OCI-LY1 (cell line): ENCODE results near the gene CDKAL1.

Experiments
- H2AFZ ChIP-seq: fragments of 200-600 bp; sonication (generic), shearing (Covaris generic); 2 replicates; pipeline ENCODE4 v1.6.0; 2014; ENCODE audit warnings: antibody characterized with exemption, mild to moderate bottlenecking, low read length
- H3F3A ChIP-seq: fragments of 200-600 bp; sonication (generic), shearing (Covaris generic); 2 replicates; pipeline ENCODE4 v1.6.0; 2014; ENCODE audit warnings: mild to moderate bottlenecking, antibody characterized with exemption, low read length, moderate library complexity; ENCODE audit not compliant: insufficient read depth
- H3K27ac ChIP-seq: fragments of 200-600 bp; sonication (generic); 2 replicates; pipeline ENCODE4 v1.5.1; 2014; ENCODE audit warnings: low read length, mixed run types, mild to moderate bottlenecking, low read depth; ENCODE audit not compliant: poor library complexity, severe bottlenecking
- H3K27me3 ChIP-seq: fragments of 200-600 bp; sonication (generic); 2 replicates; pipeline ENCODE4 v1.6.0; 2014; ENCODE audit warnings: antibody characterized with exemption, mild to moderate bottlenecking, low read length, moderate library complexity; ENCODE audit not compliant: insufficient read depth
- H3K36me3 ChIP-seq: fragments of 200-600 bp; sonication (generic); 2 replicates; pipeline ENCODE4 v1.6.1; 2014; ENCODE audit warnings: mild to moderate bottlenecking, antibody characterized with exemption, low read length, moderate library complexity, mixed read lengths; ENCODE audit not compliant: insufficient read depth
- H3K4me1 ChIP-seq: fragments of 200-600 bp; sonication (generic); 2 replicates; pipeline ENCODE4 v1.5.1; 2014; ENCODE audit warnings: mild to moderate bottlenecking, low read length, moderate library complexity; ENCODE audit not compliant: insufficient read depth, severe bottlenecking
- H3K4me2 ChIP-seq: fragments of 200-600 bp; sonication (generic), shearing (Covaris generic); 2 replicates; pipeline ENCODE4 v1.6.1; 2014; ENCODE audit warnings: low read length
- H3K4me3 ChIP-seq: fragments of 200-600 bp; sonication (generic); 2 replicates; pipeline ENCODE4 v1.5.1; 2014; ENCODE audit warnings: low read length, low read depth, mild to moderate bottlenecking, mixed read lengths; ENCODE audit not compliant: poor library complexity, severe bottlenecking
- H3K79me2 ChIP-seq: fragments of 200-600 bp; shearing (Covaris generic); 2 replicates; pipeline ENCODE4 v1.6.1; 2016; ENCODE audit warnings: mixed run types, low read length, mixed read lengths; ENCODE audit not compliant: insufficient read depth
- H3K9ac ChIP-seq: fragments of 200-600 bp; sonication (generic), shearing (Covaris generic); 2 replicates; pipeline ENCODE4 v1.6.1; 2014; ENCODE audit warnings: mild to moderate bottlenecking, low read length, mixed read lengths
- H3K9me2 ChIP-seq: fragments of 200-600 bp; sonication (generic), shearing (Covaris generic); 2 replicates; pipeline ENCODE4 v1.6.1; 2014; ENCODE audit warnings: low read depth, mild to moderate bottlenecking, low read length, mixed read lengths
- H3K9me3 ChIP-seq: fragments of 200-600 bp; shearing (Covaris generic); 2 replicates; pipeline ENCODE4 v1.6.1; 2014; ENCODE audit warnings: low read length, mixed read lengths
- H4K20me1 ChIP-seq: fragments of 200-600 bp; sonication (generic), shearing (Covaris generic); 2 replicates; pipeline ENCODE4 v1.6.0; 2016; ENCODE audit warnings: mild to moderate bottlenecking, low read length; ENCODE audit not compliant: insufficient read depth
- EZH2 ChIP-seq: fragments of 200-600 bp; sonication (generic), shearing (Covaris generic); IDR thresholded peaks from 2 replicates; pipeline ENCODE4 v1.8.0; 2017; ENCODE audit warnings: borderline replicate concordance, mixed run types, mild to moderate bottlenecking, antibody characterized with exemption, low read length, moderate library complexity, mixed read lengths
- TF ChIP-seq, protein P1 (sequence below): fragments of 200-600 bp; sonication (generic), shearing (Covaris generic); IDR thresholded peaks from 2 replicates; pipeline ENCODE4 v1.5.1; 2017; ENCODE audit warnings: mild to moderate bottlenecking, antibody characterized with exemption, low read length, moderate library complexity, mixed read lengths

The CDKAL1 gene

DNA sequence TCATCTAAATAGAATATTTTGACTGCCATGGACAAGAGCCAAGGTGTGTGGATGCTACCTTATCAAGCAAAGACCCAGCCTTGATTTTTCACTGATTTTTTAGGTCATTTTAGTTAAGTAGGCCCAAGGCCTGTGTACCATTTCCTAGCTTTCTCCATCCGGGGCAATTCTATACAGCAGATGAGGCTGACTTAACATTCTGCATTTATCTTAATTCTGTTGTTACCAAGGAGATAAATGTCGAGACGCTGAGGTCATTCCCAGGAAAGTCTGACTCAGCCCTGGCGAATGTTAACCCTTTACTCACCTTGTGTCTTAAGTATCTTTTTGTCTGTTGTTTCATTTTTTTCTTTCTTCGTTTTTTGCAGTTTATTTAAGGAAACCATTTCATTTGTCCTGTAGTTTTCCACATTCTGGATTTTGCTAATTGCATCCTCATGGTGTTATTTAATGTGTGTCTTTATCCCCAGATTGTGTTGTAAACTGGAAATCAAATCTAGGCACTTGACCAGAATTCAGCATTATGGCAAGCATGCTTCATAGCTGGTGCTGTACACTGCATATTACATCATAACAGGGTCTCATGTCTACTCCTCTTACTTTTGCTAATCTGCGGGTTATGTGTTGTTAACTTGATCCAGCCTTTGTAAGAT, 277.0 kb downstream of the CDKAL1 start:
- Histone ChIP-seq H3K79me2 (no peaks in the 10 kb centered on the region), H3K9ac (no peak overlapping the region), H3K4me2 (no peak overlapping the region), H3K4me1 (no peaks in the 10 kb centered on the region), H3K36me3 (no peaks in the 10 kb centered on the region), H2AFZ (no peak overlapping the region), H4K20me1 (no peaks in the 10 kb centered on the region), H3F3A (no peaks in the 10 kb centered on the region), H3K27ac (no peak overlapping the region), H3K27me3 (no peaks in the 10 kb centered on the region), H3K9me3 (no peaks in the 10 kb centered on the region), H3K9me2 (no peaks in the 10 kb centered on the region), H3K4me3 (no peak overlapping the region)
- no peak for TF ChIP-seq EZH2
- TF ChIP-seq, protein P1, sequence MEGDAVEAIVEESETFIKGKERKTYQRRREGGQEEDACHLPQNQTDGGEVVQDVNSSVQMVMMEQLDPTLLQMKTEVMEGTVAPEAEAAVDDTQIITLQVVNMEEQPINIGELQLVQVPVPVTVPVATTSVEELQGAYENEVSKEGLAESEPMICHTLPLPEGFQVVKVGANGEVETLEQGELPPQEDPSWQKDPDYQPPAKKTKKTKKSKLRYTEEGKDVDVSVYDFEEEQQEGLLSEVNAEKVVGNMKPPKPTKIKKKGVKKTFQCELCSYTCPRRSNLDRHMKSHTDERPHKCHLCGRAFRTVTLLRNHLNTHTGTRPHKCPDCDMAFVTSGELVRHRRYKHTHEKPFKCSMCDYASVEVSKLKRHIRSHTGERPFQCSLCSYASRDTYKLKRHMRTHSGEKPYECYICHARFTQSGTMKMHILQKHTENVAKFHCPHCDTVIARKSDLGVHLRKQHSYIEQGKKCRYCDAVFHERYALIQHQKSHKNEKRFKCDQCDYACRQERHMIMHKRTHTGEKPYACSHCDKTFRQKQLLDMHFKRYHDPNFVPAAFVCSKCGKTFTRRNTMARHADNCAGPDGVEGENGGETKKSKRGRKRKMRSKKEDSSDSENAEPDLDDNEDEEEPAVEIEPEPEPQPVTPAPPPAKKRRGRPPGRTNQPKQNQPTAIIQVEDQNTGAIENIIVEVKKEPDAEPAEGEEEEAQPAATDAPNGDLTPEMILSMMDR: no peak

DNA sequence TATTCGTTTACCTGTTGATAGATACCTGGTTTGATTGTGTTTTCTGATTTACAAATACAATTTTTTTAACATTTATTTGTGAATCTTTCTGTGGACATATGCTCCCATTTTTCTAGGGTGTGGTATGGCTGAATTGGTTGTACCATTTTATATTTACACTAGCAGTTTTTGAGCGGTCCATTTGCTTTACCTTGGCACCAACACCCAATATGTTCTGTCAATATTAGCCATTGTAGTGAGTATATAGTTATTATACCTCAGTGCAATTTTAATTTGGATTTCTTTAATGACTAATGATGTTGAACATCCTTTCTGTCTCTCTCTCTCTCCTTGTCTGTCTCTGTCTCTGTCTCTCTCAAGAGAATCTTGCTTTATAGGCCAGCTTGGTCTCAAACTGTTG, 278.5 kb downstream of the CDKAL1 start:
- H3K79me2 ChIP-seq: no peaks in the 10 kb centered on the region
- H3K4me1 ChIP-seq: no peaks in the 10 kb centered on the region
- no peak overlapping the region for H3K4me3 ChIP-seq
- H3F3A ChIP-seq: no peaks in the 10 kb centered on the region
- H3K9ac ChIP-seq: no peak overlapping the region
- no peaks in the 10 kb centered on the region for H3K9me3 ChIP-seq
- no peak overlapping the region for H3K4me2 ChIP-seq
- H2AFZ ChIP-seq: no peak overlapping the region
- no peaks in the 10 kb centered on the region for H3K9me2 ChIP-seq
- H3K27me3 ChIP-seq: no peaks in the 10 kb centered on the region
- H4K20me1 ChIP-seq: no peaks in the 10 kb centered on the region
- no peak overlapping the region for H3K27ac ChIP-seq
- H3K36me3 ChIP-seq: no peaks in the 10 kb centered on the region
- no peak for TF ChIP-seq EZH2
- TF ChIP-seq, protein P1: no peak

DNA sequence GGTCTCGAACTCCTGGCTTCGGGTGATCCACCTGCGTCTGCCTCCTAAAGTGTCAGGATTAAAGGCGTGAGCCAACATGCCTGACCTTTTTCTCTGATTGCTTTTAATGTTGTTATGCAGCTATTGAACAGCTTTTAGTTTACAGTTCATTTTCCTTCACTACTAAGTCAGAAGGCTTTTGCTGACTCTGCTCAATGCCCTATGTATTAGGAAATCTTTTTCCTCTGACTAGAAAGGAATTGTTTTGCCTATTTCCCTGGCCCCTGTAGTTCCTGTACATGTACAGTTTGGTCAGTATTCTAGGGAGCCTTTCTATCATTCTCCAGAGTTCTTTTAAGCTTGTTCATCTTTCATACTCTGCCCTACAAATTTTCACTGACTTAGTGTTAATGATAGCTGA, 280.2 kb downstream of the CDKAL1 start:
- no peak overlapping the region for H3K27ac ChIP-seq
- no peak overlapping the region for H3K4me3 ChIP-seq
- H3K4me2 ChIP-seq: no peak overlapping the region
- H3K9me2 ChIP-seq: no peaks in the 10 kb centered on the region
- H3K9me3 ChIP-seq: no peaks in the 10 kb centered on the region
- H3K36me3 ChIP-seq: no peaks in the 10 kb centered on the region
- no peak overlapping the region for H2AFZ ChIP-seq
- H3K9ac ChIP-seq: no peak overlapping the region
- no peaks in the 10 kb centered on the region for H3F3A ChIP-seq
- no peaks in the 10 kb centered on the region for H3K79me2 ChIP-seq
- H3K27me3 ChIP-seq: no peaks in the 10 kb centered on the region
- no peaks in the 10 kb centered on the region for H3K4me1 ChIP-seq
- H4K20me1 ChIP-seq: no peaks in the 10 kb centered on the region
- TF ChIP-seq, protein P1: no peak
- TF ChIP-seq EZH2: no peak
